22Rv1 (cell line): ENCODE data around the gene UGT2B15.

Experiments
- ZFX ChIP-seq: fragments of 450-650 bp; IDR thresholded peaks from 2 replicates; pipeline ENCODE4 v1.6.1; 2017; ENCODE audit warnings: antibody characterized with exemption, borderline replicate concordance
- TF ChIP-seq, protein P1 (sequence below): fragments of 450-650 bp; IDR thresholded peaks from 2 replicates; pipeline ENCODE4 v1.5.1; 2017; ENCODE audit warnings: mild to moderate bottlenecking

DNA sequence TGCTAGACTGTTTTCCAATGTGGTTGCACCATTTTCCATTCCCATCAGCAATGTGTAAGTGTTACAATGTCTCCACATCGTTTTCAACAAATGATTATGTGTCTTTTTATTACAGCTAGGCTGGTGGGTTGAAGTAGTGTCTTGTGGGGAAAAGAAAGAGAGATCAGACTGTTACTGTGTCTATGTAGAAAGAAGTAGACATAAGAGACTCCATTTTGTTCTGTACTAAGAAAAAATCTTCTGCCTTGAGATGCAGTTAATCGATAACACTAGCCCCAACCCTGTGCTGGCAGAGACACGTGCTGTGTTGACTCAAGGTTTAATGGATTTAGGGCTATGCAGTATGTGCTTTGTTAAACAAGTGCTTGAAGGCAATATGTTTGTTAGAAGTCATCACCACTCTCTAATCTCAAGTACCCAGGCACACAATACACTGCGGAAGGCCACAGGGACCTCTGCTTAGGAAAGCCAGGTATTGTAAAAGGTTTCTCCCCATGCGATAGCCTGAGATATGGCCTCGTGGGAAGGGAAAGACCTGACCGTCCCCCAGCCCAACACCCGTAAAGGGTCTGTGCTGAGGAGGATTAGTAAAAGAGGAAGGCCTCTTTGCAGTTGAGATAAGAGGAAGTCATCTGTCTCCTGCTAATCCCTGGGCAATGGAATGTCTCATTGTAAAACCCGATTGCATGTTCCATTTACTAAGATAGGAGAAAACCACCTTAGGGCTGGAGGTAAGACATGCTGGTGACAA lies 23.0 kb upstream of the UGT2B15 start:
- TF ChIP-seq, protein P1, sequence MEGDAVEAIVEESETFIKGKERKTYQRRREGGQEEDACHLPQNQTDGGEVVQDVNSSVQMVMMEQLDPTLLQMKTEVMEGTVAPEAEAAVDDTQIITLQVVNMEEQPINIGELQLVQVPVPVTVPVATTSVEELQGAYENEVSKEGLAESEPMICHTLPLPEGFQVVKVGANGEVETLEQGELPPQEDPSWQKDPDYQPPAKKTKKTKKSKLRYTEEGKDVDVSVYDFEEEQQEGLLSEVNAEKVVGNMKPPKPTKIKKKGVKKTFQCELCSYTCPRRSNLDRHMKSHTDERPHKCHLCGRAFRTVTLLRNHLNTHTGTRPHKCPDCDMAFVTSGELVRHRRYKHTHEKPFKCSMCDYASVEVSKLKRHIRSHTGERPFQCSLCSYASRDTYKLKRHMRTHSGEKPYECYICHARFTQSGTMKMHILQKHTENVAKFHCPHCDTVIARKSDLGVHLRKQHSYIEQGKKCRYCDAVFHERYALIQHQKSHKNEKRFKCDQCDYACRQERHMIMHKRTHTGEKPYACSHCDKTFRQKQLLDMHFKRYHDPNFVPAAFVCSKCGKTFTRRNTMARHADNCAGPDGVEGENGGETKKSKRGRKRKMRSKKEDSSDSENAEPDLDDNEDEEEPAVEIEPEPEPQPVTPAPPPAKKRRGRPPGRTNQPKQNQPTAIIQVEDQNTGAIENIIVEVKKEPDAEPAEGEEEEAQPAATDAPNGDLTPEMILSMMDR, result no peak
- no peak for TF ChIP-seq ZFX
